Liver (tissue), 9 donors: ENCODE data around the gene LRRC4B. TPM values are rescaled to one million over a fixed set of nuclear protein-coding genes. Genes with fewer than 3 reads are reported as not detected.

ENCODE experiments used
- DNase-seq: peaks from one replicate; pipeline ENCODE4 v3.0.0-alpha.2; 2017; ENCODE audit warnings: low spot score
- H3K27ac ChIP-seq, 2 donors: one replicate each; pipeline ENCODE4 v1.7.0; 2013; ENCODE audit warnings: inconsistent platforms in 2 of 2, low read length in 2 of 2, control low read depth in 1 of 2, low read depth in 1 of 2, mild to moderate bottlenecking in 1 of 2
- H3K27me3 ChIP-seq, 4 donors: one replicate each; pipeline versions ENCODE4 v1.6.1 to v1.7.0; 2013; ENCODE audit warnings: low read length in 3 of 4, inconsistent platforms in 1 of 4, mild to moderate bottlenecking in 1 of 4, moderate library complexity in 1 of 4; ENCODE audit not compliant: control insufficient read depth in 4 of 4, insufficient read depth in 4 of 4
- H3K36me3 ChIP-seq, 4 donors: one replicate each; pipeline versions ENCODE4 v1.6.1 to v1.7.0; 2013; ENCODE audit warnings: low read length in 3 of 4, mild to moderate bottlenecking in 3 of 4, low read depth in 1 of 4, moderate library complexity in 1 of 4; ENCODE audit not compliant: control insufficient read depth in 4 of 4, insufficient read depth in 3 of 4
- H3K4me1 ChIP-seq, 4 donors: one replicate each; pipeline versions ENCODE4 v1.6.1 to v1.7.0; 2013; ENCODE audit warnings: low read length in 3 of 4, mild to moderate bottlenecking in 3 of 4, moderate library complexity in 1 of 4; ENCODE audit not compliant: control insufficient read depth in 4 of 4, insufficient read depth in 4 of 4
- H3K4me3 ChIP-seq, 3 donors: one replicate each; pipeline versions ENCODE4 v1.6.1 to v1.7.0; 2013; ENCODE audit warnings: low read length in 3 of 3, control low read depth in 1 of 3, low read depth in 1 of 3, mild to moderate bottlenecking in 1 of 3
- H3K9ac ChIP-seq, 2 donors: one replicate each; pipeline ENCODE4 v1.7.0; 2013; ENCODE audit warnings: low read length in 2 of 2, mild to moderate bottlenecking in 2 of 2, moderate library complexity in 2 of 2, control low read depth in 1 of 2, low read depth in 1 of 2
- H3K9me3 ChIP-seq, 4 donors: one replicate each; pipeline versions ENCODE4 v1.6.1 to v1.7.0; 2013; ENCODE audit warnings: low read length in 3 of 4; ENCODE audit not compliant: control insufficient read depth in 4 of 4
- ATF3 ChIP-seq: IDR thresholded peaks from 2 replicates; pipeline ENCODE4 v1.6.1; 2016; ENCODE audit warnings: antibody characterized with exemption
- EGR1 ChIP-seq, 2 donors: IDR thresholded peaks; 2 replicates each; pipeline ENCODE4 v1.6.1; 2016 to 2018; ENCODE audit warnings: antibody characterized with exemption in 2 of 2, low read depth in 2 of 2
- FOXA1 ChIP-seq: IDR thresholded peaks from 2 replicates; pipeline ENCODE4 v1.6.1; 2016; ENCODE audit warnings: antibody characterized with exemption
- FOXA2 ChIP-seq: IDR thresholded peaks from 2 replicates; pipeline ENCODE4 v1.6.1; 2016; ENCODE audit warnings: antibody characterized with exemption
- GABPA ChIP-seq, 2 donors: IDR thresholded peaks in 1 of 2; conservative IDR thresholded peaks in 1 of 2; 2 replicates each; pipeline ENCODE4 v1.6.1; 2016; ENCODE audit warnings: antibody characterized with exemption in 2 of 2, mild to moderate bottlenecking in 1 of 2, moderate library complexity in 1 of 2
- HNF4A ChIP-seq, 2 donors: conservative IDR thresholded peaks; 2 replicates each; pipeline ENCODE4 v1.6.1; 2016; ENCODE audit warnings: antibody characterized with exemption in 2 of 2, mild to moderate bottlenecking in 2 of 2
- HNF4G ChIP-seq: IDR thresholded peaks from 2 replicates; pipeline ENCODE4 v1.6.1; 2016; ENCODE audit warnings: antibody characterized with exemption
- JUND ChIP-seq, 2 donors: IDR thresholded peaks; 2 replicates each; pipeline ENCODE4 v1.6.1; 2016; ENCODE audit warnings: antibody characterized with exemption in 2 of 2
- NR2F2 ChIP-seq: IDR thresholded peaks from 2 replicates; pipeline ENCODE4 v1.6.1; 2016; ENCODE audit warnings: antibody characterized with exemption
- RAD21 ChIP-seq, 2 donors: IDR thresholded peaks; 2 replicates each; pipeline ENCODE4 v1.6.1; 2016; ENCODE audit warnings: antibody characterized with exemption in 2 of 2, mild to moderate bottlenecking in 2 of 2
- RXRA ChIP-seq, 2 donors: IDR thresholded peaks; 2 replicates each; pipeline ENCODE4 v1.6.1; 2017 to 2018; ENCODE audit warnings: antibody characterized with exemption in 2 of 2, mild to moderate bottlenecking in 1 of 2
- SP1 ChIP-seq: IDR thresholded peaks from 2 replicates; pipeline ENCODE4 v1.6.1; 2018; ENCODE audit warnings: antibody characterized with exemption, mild to moderate bottlenecking
- TAF1 ChIP-seq: conservative IDR thresholded peaks from 2 replicates; pipeline ENCODE4 v1.6.1; 2016; ENCODE audit warnings: antibody characterized with exemption, mild to moderate bottlenecking
- WGBS: extraction: QIAGEN DNeasy Blood & Tissue Kit; methylation state at CpG from one replicate; pipeline ENCODE4 v1.1.7; 2013; 5-methylcytosine and 5-hydroxymethylcytosine counted together
- polyA plus RNA-seq, 2 donors: library from polyadenylated mRNA; stranded (reverse) in 1 of 2; unstranded in 1 of 2; fragments of 200-250 nt in 1 of 2; fragments of >200 nt in 1 of 2; fragmentation: Nextera tagmentation in 1 of 2; extraction: Ambion mirVana in 1 of 2; gene quantifications; one replicate each; pipeline versions ENCODE4 v1.2.1 to v1.2.3, GENCODE V29; 2013 to 2015
- total RNA-seq, 2 donors: library from RNA; depleted of rRNA; stranded (reverse); fragments of >200 nt; gene quantifications; one replicate each; pipeline ENCODE4 v1.2.3, GENCODE V29; 2014
- TF ChIP-seq, protein P1 (sequence below): fragments of 150-350 bp; IDR thresholded peaks from 2 replicates; pipeline ENCODE4 v1.5.1; 2017; ENCODE audit warnings: improper control_type of control experiment, low read depth, low read length; ENCODE audit not compliant: missing input control
- TF ChIP-seq, protein P2 (sequence below): IDR thresholded peaks from 2 replicates; pipeline ENCODE4 v1.6.1; 2016; ENCODE audit warnings: antibody characterized with exemption, mild to moderate bottlenecking
- TF ChIP-seq, protein P3 (sequence below): IDR thresholded peaks from 2 replicates; pipeline ENCODE4 v1.6.1; 2016; ENCODE audit warnings: antibody characterized with exemption
- donor health status: healthy.
- donor health status: healthy.
- donor health status: healthy.
- donor health status: healthy.
- donor health status: healthy.

Gene LRRC4B
- total and polyA plus RNA-seq, 4 donors = 0.11 to 1.1 (median 0.79) TPM

DNA sequence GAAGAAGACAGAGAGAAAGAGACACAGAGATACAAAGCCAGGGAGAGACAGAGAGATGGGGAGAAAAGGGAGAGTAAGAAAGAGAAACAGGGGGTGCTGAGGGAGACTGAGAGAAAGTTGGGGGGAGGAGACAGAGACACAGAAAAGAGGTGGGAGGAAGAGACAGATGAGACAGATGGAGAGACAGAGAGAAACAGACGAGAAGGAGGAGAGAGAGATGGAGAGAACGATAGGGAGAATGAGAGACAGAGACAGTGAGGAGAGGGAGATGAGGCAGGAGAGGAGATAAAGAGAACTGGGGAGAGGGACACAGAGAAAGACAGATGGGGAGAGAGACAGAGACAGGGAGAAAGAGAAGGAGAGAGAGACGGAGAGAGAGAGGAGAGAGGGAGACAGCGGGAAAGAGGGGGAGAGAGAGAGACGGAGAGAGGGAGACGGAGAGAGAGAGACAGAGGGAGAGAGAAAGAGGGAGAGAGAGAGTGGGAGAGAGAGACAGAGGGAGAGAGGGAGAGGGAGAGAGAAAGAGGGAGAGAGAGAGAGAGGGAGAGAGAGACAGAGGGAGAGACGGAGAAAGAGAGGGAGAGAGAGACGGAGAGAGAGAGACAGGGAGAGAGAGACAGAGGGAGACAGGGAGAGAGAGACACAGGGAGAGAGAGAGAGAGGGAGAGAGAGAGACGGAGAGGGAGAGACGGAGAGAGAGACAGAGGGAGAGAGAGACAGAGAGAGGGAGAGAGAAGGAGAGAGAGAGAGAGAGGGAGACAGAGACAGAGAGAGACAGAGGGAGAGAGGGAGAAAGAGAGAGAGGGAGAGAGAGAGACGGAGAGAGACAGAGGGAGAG, 69.8 kb downstream of the LRRC4B start:
- H3K27me3 ChIP-seq = no peaks in the 10 kb centered on the region
- no peak overlapping the region for H3K9ac ChIP-seq
- no peak for DNase-seq
- no peak for TF ChIP-seq FOXA1
- no peak for TF ChIP-seq GABPA (IDR thresholded peaks at IDR 0.05 in 1 of 2, conservative IDR thresholded peaks at IDR 0.05 in 1 of 2)
- TF ChIP-seq, protein P1, sequence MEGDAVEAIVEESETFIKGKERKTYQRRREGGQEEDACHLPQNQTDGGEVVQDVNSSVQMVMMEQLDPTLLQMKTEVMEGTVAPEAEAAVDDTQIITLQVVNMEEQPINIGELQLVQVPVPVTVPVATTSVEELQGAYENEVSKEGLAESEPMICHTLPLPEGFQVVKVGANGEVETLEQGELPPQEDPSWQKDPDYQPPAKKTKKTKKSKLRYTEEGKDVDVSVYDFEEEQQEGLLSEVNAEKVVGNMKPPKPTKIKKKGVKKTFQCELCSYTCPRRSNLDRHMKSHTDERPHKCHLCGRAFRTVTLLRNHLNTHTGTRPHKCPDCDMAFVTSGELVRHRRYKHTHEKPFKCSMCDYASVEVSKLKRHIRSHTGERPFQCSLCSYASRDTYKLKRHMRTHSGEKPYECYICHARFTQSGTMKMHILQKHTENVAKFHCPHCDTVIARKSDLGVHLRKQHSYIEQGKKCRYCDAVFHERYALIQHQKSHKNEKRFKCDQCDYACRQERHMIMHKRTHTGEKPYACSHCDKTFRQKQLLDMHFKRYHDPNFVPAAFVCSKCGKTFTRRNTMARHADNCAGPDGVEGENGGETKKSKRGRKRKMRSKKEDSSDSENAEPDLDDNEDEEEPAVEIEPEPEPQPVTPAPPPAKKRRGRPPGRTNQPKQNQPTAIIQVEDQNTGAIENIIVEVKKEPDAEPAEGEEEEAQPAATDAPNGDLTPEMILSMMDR = no peak
- no peak for TF ChIP-seq JUND (IDR thresholded peaks at IDR 0.05)
- no peak for TF ChIP-seq RXRA (IDR thresholded peaks at IDR 0.05)
- no peak for TF ChIP-seq HNF4G
- no peak for TF ChIP-seq TAF1
- TF ChIP-seq NR2F2 = no peak
- TF ChIP-seq EGR1 (IDR thresholded peaks at IDR 0.05; ENCODE audit: low read depth in 2 of 2) = no peak
- TF ChIP-seq, protein P2, sequence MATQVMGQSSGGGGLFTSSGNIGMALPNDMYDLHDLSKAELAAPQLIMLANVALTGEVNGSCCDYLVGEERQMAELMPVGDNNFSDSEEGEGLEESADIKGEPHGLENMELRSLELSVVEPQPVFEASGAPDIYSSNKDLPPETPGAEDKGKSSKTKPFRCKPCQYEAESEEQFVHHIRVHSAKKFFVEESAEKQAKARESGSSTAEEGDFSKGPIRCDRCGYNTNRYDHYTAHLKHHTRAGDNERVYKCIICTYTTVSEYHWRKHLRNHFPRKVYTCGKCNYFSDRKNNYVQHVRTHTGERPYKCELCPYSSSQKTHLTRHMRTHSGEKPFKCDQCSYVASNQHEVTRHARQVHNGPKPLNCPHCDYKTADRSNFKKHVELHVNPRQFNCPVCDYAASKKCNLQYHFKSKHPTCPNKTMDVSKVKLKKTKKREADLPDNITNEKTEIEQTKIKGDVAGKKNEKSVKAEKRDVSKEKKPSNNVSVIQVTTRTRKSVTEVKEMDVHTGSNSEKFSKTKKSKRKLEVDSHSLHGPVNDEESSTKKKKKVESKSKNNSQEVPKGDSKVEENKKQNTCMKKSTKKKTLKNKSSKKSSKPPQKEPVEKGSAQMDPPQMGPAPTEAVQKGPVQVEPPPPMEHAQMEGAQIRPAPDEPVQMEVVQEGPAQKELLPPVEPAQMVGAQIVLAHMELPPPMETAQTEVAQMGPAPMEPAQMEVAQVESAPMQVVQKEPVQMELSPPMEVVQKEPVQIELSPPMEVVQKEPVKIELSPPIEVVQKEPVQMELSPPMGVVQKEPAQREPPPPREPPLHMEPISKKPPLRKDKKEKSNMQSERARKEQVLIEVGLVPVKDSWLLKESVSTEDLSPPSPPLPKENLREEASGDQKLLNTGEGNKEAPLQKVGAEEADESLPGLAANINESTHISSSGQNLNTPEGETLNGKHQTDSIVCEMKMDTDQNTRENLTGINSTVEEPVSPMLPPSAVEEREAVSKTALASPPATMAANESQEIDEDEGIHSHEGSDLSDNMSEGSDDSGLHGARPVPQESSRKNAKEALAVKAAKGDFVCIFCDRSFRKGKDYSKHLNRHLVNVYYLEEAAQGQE = no peak
- no peak overlapping the region for H3K4me3 ChIP-seq
- H3K4me1 ChIP-seq = no peaks in the 10 kb centered on the region
- H3K36me3 ChIP-seq = no peaks in the 10 kb centered on the region
- H3K9me3 ChIP-seq = no peaks in the 10 kb centered on the region
- WGBS = 85% methylated on average over 11 of the region's 11 CpGs
- H3K27ac ChIP-seq = no peak overlapping the region

DNA sequence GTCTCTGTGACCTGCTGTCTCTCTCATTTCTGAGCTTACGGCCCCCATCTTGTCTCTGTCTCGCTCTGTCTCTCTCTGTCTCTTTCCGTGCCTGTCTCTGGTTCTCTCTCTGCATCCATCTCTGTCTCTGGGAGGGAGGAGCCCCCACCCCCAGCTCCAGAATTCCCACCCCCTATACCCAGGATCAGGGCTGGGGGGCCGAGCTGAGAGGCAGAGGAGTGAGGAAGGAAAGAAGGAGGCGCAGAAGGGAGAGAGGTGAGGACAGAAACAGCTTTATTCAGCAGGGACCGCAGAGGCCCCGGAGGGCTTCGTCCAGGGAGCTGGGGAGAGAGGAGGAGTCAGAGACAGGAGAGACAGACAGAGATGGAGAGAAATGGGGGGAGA, 71.2 kb downstream of the LRRC4B start:
- no peak for DNase-seq
- TF ChIP-seq, protein P3, sequence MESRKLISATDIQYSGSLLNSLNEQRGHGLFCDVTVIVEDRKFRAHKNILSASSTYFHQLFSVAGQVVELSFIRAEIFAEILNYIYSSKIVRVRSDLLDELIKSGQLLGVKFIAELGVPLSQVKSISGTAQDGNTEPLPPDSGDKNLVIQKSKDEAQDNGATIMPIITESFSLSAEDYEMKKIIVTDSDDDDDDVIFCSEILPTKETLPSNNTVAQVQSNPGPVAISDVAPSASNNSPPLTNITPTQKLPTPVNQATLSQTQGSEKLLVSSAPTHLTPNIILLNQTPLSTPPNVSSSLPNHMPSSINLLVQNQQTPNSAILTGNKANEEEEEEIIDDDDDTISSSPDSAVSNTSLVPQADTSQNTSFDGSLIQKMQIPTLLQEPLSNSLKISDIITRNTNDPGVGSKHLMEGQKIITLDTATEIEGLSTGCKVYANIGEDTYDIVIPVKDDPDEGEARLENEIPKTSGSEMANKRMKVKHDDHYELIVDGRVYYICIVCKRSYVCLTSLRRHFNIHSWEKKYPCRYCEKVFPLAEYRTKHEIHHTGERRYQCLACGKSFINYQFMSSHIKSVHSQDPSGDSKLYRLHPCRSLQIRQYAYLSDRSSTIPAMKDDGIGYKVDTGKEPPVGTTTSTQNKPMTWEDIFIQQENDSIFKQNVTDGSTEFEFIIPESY = no peak
- TF ChIP-seq FOXA2 (no peak), SP1 (no peak), RXRA (IDR thresholded peaks at IDR 0.05) (no peak), RAD21 (IDR thresholded peaks at IDR 0.05) (no peak), NR2F2 (no peak), HNF4A (conservative IDR thresholded peaks at IDR 0.05) (no peak), ATF3 (no peak), JUND (IDR thresholded peaks at IDR 0.05) (no peak), FOXA1 (no peak), TAF1 (no peak), GABPA (IDR thresholded peaks at IDR 0.05 in 1 of 2, conservative IDR thresholded peaks at IDR 0.05 in 1 of 2) (no peak)
- TF ChIP-seq, protein P2 = no peak
- TF ChIP-seq, protein P1 = no peak
- Histone ChIP-seq H3K36me3 (no peaks in the 10 kb centered on the region), H3K4me1 (no peaks in the 10 kb centered on the region), H3K27me3 (no peaks in the 10 kb centered on the region), H3K9ac (no peak overlapping the region), H3K4me3 (no peak overlapping the region), H3K27ac (no peak overlapping the region), H3K9me3 (no peaks in the 10 kb centered on the region)
- WGBS = 84% methylated on average over 8 of the region's 8 CpGs
